SHP77 (cell line): ENCODE measurements around the gene SLC35E1.
"Not testable (repeated sequence)": the region's sequence is repeated elsewhere in the genome, so short reads cannot be mapped to it uniquely, and the experiment has no call there.

Experiments
- DNase-seq, 2 experiments: peaks; one replicate each; lab custom pipeline; 2025; lab: John Stamatoyannopoulos, UW

SLC35E1 gene

GRCh38 chr19:16544473-16545231 is 27.6 kb downstream of the SLC35E1 start:
- DNase-seq, result no peak

- not testable (repeated sequence) for DNase-seq
Measured at GRCh38 chr19:16543734-16544133, 28.5 kb downstream of the SLC35E1 start.

- DNase-seq, result no peak
Measured at GRCh38 chr19:16542910-16543472, 29.2 kb downstream of the SLC35E1 start.

- peak; percentile 94 to 97 for DNase-seq
Measured at GRCh38 chr19:16542045-16542909, 29.9 kb downstream of the SLC35E1 start, which contains the start of gene CHERP. TSS of gene CHERP (minus strand) at chr19:16542437. CDS start at chr19:16542378, 59 bp downstream.

GRCh38 chr19:16541526-16542044 is 30.6 kb downstream of the SLC35E1 start:
- no peak for DNase-seq

- DNase-seq, result no peak
Measured at GRCh38 chr19:16540948-16541347, 31.3 kb downstream of the SLC35E1 start.

- no peak for DNase-seq
Measured at GRCh38 chr19:16537111-16537510, 35.1 kb downstream of the SLC35E1 start.

- no peak for DNase-seq
Measured at GRCh38 chr19:16536130-16536529, 36.1 kb downstream of the SLC35E1 start.

GRCh38 chr19:16535381-16535780 is 36.8 kb downstream of the SLC35E1 start:
- no peak for DNase-seq

- no peak for DNase-seq
Measured at GRCh38 chr19:16532440-16533234, 39.6 kb downstream of the SLC35E1 start.

- DNase-seq, result no peak
Measured at GRCh38 chr19:16531380-16531669, 40.9 kb downstream of the SLC35E1 start.

GRCh38 chr19:16530540-16531379 is 41.5 kb downstream of the SLC35E1 start:
- no peak for DNase-seq

GRCh38 chr19:16529466-16530144 is 42.6 kb downstream of the SLC35E1 start:
- no peak for DNase-seq

- peak in 1 of 2 experiments; percentile 13 for DNase-seq
Measured at GRCh38 chr19:16527971-16528521, 44.2 kb downstream of the SLC35E1 start.

- DNase-seq, result no peak
Measured at GRCh38 chr19:16527334-16527935, 44.8 kb downstream of the SLC35E1 start.

GRCh38 chr19:16525751-16526481 is 46.3 kb downstream of the SLC35E1 start:
- DNase-seq, result no peak

- DNase-seq, result no peak
Measured at GRCh38 chr19:16524991-16525734, 47.1 kb downstream of the SLC35E1 start.
